Myocyte (in vitro differentiated cells): ENCODE measurements around the gene RPUSD4. TPM values are rescaled to one million over a fixed set of nuclear protein-coding genes. Genes with fewer than 3 reads are reported as not detected.

Experiments
- DNase-seq: peaks from one replicate; pipeline ENCODE4 v3.0.0-alpha.2; 2012; ENCODE audit warnings: low read depth
- total RNA-seq: library from RNA; depleted of rRNA; stranded (reverse); fragments of >200 nt; gene quantifications from 2 replicates; pipeline ENCODE4 v1.2.3, GENCODE V29; 2014

RPUSD4 gene
- total RNA-seq, 1 donor from 2014 or later: 37.6 TPM

DNA sequence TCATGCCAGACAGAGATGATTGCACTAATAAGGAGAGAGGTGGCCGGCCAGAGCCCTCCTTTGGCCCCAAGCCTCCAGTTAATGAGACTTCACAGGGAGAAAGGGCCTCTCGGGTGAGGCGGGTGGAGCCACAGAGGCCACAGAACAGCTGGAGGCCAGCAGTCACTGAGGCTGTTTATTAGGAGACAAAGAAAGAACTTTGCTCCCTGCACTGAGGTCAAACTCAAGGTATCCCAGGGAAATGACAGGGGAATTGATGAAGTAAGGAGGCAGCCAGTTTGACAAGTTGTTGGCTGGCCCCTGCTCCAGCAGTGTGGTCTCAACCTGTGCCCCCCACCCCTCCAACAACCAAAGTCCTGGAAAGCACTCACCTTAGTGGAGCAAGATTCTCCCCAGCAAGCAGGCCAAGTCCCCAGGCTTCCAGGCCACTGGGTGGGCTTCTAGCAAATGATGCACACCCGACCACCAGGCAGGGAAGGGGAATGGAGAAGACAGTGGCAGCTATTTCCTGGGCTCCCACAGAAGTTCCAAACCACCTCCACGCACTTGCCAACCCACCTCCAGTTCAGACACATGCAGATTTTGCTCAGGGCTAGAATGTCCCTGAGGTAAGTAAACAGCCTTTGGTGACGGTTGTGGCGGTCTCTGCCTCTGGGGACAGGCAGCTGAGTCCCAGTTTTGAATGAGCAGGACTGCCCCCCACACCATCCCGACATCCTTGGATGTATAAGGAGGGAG lies 53.2 kb downstream of the RPUSD4 start:
- DNase-seq: peak; percentile 71

DNA sequence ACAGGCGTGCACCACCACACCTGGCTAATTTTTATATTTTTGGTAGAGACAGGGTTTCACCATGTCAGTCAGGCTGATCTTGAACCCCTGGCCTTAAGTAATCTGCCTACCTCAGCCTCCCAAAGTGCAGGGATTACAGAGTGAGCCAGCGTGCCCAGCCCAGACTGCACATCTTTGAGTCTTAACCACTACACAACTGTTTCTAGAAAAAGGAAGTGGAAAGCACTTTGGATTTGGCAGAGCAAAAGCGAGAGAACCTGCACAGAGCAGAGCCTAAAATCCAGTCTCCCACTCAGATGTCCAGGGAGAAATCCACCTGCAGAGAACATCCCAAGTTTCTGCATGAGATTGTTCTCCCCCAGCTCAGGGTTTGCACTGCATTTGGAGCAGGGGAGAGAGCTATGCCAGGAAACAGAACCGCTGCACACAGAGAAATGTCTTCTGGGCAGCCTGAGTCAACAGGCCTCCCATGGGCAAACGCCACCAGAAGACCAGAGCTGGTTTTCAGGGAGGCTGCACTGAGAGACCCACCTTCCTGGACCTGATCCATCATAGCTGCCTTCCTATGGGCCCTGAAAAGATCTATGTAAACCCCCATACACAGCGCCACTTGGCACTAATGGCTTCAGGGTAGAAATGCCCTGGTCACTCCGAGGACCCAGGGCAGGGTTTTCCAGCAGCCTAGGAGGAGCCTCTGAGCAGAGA lies 54.0 kb downstream of the RPUSD4 start:
- no peak for DNase-seq

DNA sequence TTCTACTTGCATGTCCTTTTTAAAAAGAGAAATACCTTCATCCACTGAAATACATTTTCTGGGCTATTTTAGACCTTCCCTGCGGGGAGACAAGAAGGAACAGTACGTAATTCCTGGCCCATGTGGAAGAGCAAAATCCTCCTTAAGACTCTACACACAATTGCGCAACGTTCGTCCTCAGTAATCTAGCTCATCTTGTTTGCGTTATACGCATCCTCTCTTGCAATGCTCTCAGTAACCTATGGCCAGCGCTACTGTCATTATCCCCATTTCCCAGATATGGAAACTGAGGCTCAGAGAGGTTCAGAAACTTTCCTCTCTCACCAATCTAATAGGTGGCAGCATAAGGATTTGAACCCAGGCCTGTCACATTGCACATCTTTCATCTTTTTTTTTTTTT lies 54.6 kb downstream of the RPUSD4 start:
- no peak for DNase-seq

DNA sequence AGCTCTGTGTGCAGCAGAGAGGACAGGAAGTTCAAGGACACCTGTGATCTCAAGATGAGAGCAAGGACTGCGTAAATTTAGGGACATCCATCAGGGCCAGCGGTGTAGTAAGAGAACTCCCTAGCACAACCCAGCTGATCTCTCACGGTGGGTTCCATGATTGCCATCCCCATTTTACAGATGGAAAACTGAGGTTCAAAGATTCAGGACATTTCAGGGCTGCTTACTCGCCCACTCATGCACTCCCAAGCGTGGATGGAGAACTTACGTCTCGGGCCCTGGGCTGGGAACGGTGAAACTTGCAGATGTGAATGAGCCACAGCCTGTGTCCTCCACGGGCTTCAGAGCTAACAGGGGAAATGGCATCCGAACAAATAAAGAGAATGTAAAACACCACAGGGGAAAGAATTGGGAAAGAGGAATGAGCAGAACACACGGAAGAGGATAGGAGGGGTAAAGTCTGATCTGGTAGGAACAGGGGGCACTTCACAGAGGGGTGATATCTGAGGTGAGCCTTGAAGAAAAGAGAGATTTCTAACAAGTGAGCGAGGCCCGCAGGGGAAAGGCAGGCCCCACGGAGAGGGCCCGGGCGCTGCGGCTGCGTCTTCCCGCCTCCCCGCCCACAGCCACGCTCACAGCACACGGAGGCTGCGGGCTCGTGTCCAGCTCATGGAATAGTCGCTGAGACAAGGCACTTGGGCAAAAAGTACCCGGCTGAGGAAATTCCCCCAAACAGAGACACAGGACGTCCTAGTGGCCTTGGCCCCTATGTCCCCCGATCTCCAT lies 55.9 kb downstream of the RPUSD4 start:
- no peak for DNase-seq

DNA sequence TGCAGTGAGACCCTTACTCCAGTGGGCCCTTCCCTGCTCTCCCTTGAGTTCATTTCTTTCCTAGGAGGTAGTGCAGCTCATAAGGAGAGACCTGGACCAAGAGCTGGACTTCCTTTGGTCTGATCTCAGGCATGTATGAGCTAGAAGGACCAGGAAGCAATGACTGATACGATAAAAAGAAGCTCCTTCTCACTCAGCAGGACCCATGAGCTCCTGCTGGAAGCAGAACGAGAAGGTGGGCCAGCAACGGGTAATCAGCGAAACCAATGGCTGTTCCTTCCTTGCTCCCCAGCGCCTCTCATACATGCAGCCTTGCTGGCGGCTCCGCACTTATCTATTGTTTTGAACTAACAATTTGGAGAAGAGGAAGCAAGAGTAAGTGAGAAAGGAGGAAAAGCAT lies 56.8 kb downstream of the RPUSD4 start:
- no peak for DNase-seq

DNA sequence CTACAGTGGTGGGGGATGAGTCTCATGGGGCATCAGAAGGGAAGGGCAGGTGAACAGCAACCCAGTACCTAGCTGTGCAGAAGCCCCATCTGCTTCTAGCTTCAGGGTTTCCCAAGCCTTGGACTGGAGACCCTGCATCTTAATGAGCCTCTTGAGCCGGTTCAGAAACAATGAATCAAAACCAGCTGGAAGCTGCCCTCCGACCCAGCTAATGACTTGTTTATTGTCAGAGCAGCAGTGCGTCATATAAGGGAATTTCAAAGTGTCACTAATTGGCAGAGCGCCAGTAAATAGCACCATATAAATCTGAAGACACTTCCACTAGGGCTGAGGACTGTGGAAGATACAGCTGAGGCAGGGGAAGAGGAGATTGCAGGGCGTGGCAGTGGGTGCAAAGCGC lies 57.5 kb downstream of the RPUSD4 start:
- DNase-seq: no peak

DNA sequence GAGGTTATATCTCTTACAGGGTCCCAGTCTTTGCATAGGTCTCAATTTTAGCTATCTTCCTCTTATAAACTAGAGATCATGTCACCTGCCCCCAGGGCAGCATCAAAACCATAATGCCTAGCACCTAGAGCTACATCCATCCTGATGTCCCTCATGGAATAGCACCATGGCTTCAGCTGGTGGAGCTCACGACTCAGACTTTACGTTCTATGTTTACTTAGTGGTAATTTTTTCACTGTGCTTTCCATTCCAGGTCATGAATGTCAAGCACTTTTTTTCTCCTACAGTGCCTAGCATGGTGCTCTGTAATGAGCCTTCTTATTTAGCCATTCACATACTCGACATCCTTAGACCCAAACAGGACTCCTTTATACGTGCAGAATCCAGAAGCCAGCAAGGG lies 58.4 kb downstream of the RPUSD4 start:
- no peak for DNase-seq

DNA sequence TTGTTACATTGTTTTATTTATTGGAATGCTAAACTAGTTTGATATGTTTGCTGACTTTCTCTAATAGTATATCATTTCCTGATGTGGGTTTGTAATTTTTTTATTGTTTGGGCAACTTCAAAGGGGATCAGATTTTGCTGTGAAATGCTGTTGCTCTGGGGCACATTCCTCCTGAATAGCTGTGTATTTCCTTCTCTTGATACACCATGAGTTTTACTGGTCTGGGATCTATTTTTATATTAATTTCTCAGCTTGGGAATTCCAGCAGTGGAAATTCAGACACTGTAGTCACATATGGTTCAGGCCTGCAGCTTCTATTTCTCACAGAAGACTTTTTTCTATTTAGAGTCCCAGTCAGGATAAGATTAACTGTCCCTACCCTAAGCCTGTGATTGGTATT lies 58.9 kb downstream of the RPUSD4 start:
- DNase-seq: peak; percentile 34

DNA sequence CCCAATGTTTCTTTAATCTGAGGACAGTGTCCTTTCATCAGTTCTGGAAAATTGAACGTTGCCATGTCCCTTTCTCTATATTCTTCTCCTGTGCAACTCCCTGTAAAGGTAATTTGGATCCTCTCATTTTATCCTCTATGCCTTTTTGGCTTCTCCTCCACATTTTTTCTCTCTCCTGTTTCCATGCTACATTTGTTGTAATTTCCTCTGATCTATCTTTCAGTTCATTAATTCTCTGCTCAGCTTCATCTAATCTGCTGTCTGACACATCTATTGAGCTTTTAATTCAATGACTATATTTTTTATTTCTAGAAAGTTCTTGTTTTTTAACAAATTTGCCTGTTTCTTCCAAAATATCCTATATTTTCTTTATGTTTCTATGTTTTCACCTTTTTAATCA lies 59.3 kb downstream of the RPUSD4 start:
- DNase-seq: no peak

Other genes starting within 250 kb of the RPUSD4 start
- 73.4 and 147 TPM in 2 replicates for gene CDON, start 148.8 kb downstream of the RPUSD4 start, total RNA-seq
- gene FAM118B, start 132 bp upstream of the RPUSD4 start, total RNA-seq: 33.8 and 34.2 TPM in 2 replicates
- 143 and 157 TPM in 2 replicates for gene SRPRA, start 57.2 kb upstream of the RPUSD4 start, total RNA-seq
- gene FOXRED1, start 57.5 kb upstream of the RPUSD4 start, total RNA-seq: 32.1 and 39.8 TPM in 2 replicates
- 3.7 and 3.9 TPM in 2 replicates for gene TIRAP, start 71.4 kb upstream of the RPUSD4 start, total RNA-seq
- gene DCPS, start 92.4 kb upstream of the RPUSD4 start, total RNA-seq: 14.6 and 19.4 TPM in 2 replicates
- gene ST3GAL4, start 144.0 kb upstream of the RPUSD4 start, total RNA-seq: 24.2 and 25.2 TPM in 2 replicates